K562 (cell line): ENCODE measurements around the gene PRKCG. TPM values are rescaled to one million over a fixed set of nuclear protein-coding genes. Genes with fewer than 3 reads are reported as not detected.

Experiments
- CBX3 ChIP-seq, 2 experiments: IDR thresholded peaks; 1 replicate in 1 of 2; 2 replicates in 1 of 2; pipeline ENCODE4 v1.6.1; 2012; ENCODE audit warnings: inconsistent platforms in 2 of 2, low read length in 2 of 2, borderline replicate concordance in 1 of 2, control low read depth in 1 of 2
- DDX20 ChIP-seq: fragments of 450-650 bp; IDR thresholded peaks from 2 replicates; pipeline ENCODE4 v1.6.1; 2016; ENCODE audit warnings: missing genetic modification characterization, low read depth, mild to moderate bottlenecking, missing compliant biosample characterization, moderate library complexity
- ESRRB ChIP-seq: fragments of 250-450 bp; sonication (Bioruptor Pico); IDR thresholded peaks from 2 replicates; pipeline ENCODE4 v1.5.0; 2020; ENCODE audit warnings: mild to moderate bottlenecking, moderate library complexity, borderline replicate concordance
- EWSR1 ChIP-seq: fragments of 450-650 bp; IDR thresholded peaks from 2 replicates; pipeline ENCODE4 v1.6.1; 2018; ENCODE audit warnings: borderline replicate concordance, mild to moderate bottlenecking, low read depth, moderate library complexity; ENCODE audit not compliant: partially characterized antibody
- KDM1A ChIP-seq, 2 experiments: fragments of 450-650 bp; IDR thresholded peaks; 2 replicates each; pipeline ENCODE4 v1.6.1; 2016; ENCODE audit warnings: mild to moderate bottlenecking in 2 of 2
- KDM2B ChIP-seq: fragments of 250-450 bp; sonication (Bioruptor Pico); IDR thresholded peaks from 2 replicates; pipeline ENCODE4 v1.8.0; 2021; ENCODE audit warnings: mild to moderate bottlenecking, moderate library complexity
- MCM3 ChIP-seq: fragments of 450-650 bp; IDR thresholded peaks from 2 replicates; pipeline ENCODE4 v1.6.1; 2016
- MCM7 ChIP-seq, 2 experiments: fragments of 450-650 bp; IDR thresholded peaks; 2 replicates each; pipeline ENCODE4 v1.6.1; 2016 to 2018
- MIER1 ChIP-seq: fragments of 450-650 bp; IDR thresholded peaks from 2 replicates; pipeline ENCODE4 v1.6.1; 2016; ENCODE audit warnings: antibody characterized with exemption, mild to moderate bottlenecking, low read depth
- NR1H2 ChIP-seq: sonication (generic); formaldehyde crosslinking; IDR thresholded peaks from 2 replicates; pipeline ENCODE4 v1.4.0; 2020; ENCODE audit warnings: mild to moderate bottlenecking, missing genetic modification reagents
- RB1 ChIP-seq: fragments of 450-650 bp; IDR thresholded peaks from 2 replicates; pipeline ENCODE4 v1.6.1; 2017; ENCODE audit warnings: low read depth, mild to moderate bottlenecking
- REST ChIP-seq, 2 experiments: fragments of 450-650 bp; formaldehyde crosslinking in 1 of 2; IDR thresholded peaks; 2 replicates each; pipeline versions ENCODE4 v1.4.0 to v1.6.1; 2014 to 2020; ENCODE audit warnings: mild to moderate bottlenecking in 2 of 2, borderline replicate concordance in 1 of 2, low read depth in 1 of 2
- SRF ChIP-seq, 2 experiments: fragments of 250-450, 450-650 bp in 1 of 2; sonication (Bioruptor Pico) in 1 of 2; sonication (generic) in 1 of 2; formaldehyde crosslinking; IDR thresholded peaks; 2 replicates each; pipeline versions ENCODE4 v1.5.0 to v1.5.1; 2020 to 2022; ENCODE audit warnings: mild to moderate bottlenecking in 1 of 2, missing genetic modification reagents in 1 of 2
- TAF9B ChIP-seq: fragments of 450-650 bp; IDR thresholded peaks from 2 replicates; pipeline ENCODE4 v1.6.1; 2018; ENCODE audit warnings: mild to moderate bottlenecking; ENCODE audit not compliant: partially characterized antibody
- TBP ChIP-seq: optimal IDR thresholded peaks from 2 replicates; pipeline ENCODE3; 2011; ENCODE audit warnings: low read depth, low read length, improper control_type of control experiment
- ZBTB2 ChIP-seq: fragments of 450-650 bp; IDR thresholded peaks from 2 replicates; pipeline ENCODE4 v1.6.1; 2016; ENCODE audit warnings: antibody characterized with exemption
- ZNF561 ChIP-seq: fragments of 450-650 bp; formaldehyde crosslinking; conservative IDR thresholded peaks from 2 replicates; pipeline ENCODE4 v1.4.0; 2020; ENCODE audit warnings: mild to moderate bottlenecking, moderate library complexity
- polyA plus RNA-seq, 8 experiments: library from polyadenylated mRNA; depleted of rRNA in 4 of 8; stranded (reverse) in 5 of 8; unstranded in 3 of 8; fragments of >200 nt; fragmentation: Nextera tagmentation in 2 of 8; fragmentation: Illumina TruSeq in 1 of 8; extraction: Ambion mirVana in 2 of 8; extraction: Trizol in 1 of 8; gene quantifications; 2 replicates each; pipeline versions ENCODE4 v1.2.1 to v1.2.3, GENCODE V29; 2011 to 2014; ENCODE audit warnings: inconsistent platforms in 1 of 8, missing spikeins in 1 of 8
- total RNA-seq, 7 experiments: library from RNA; depleted of rRNA in 6 of 7; stranded (reverse); fragments of >200 nt in 6 of 7; fragmentation: Illumina TruSeq in 2 of 7; extraction: Trizol in 2 of 7; gene quantifications; 2 replicates each; pipeline versions ENCODE4 v1.2.1 to v1.2.3, GENCODE V29; 2011 to 2021; ENCODE audit warnings: low replicate concordance in 1 of 7
- TF ChIP-seq, protein P1 (sequence below): fragments of 450-650 bp; IDR thresholded peaks from 2 replicates; pipeline ENCODE4 v1.7.1; 2018; ENCODE audit warnings: mild to moderate bottlenecking, low read depth; ENCODE audit not compliant: partially characterized antibody

The PRKCG gene
- total and polyA plus RNA-seq, 9 of the 15 experiments (the other 6 are each of a cell fraction or from before 2014, with no cell fraction given): not detected

- peak; percentile 99 for TF ChIP-seq REST (IDR thresholded peaks at IDR 0.05; ENCODE audit: borderline replicate concordance)
- peak; percentile 93 for TF ChIP-seq REST (CRISPR knock-in tag; IDR thresholded peaks at IDR 0.05; ENCODE audit: low read depth)
- no peak for TF ChIP-seq NR1H2
- TF ChIP-seq, protein P1, sequence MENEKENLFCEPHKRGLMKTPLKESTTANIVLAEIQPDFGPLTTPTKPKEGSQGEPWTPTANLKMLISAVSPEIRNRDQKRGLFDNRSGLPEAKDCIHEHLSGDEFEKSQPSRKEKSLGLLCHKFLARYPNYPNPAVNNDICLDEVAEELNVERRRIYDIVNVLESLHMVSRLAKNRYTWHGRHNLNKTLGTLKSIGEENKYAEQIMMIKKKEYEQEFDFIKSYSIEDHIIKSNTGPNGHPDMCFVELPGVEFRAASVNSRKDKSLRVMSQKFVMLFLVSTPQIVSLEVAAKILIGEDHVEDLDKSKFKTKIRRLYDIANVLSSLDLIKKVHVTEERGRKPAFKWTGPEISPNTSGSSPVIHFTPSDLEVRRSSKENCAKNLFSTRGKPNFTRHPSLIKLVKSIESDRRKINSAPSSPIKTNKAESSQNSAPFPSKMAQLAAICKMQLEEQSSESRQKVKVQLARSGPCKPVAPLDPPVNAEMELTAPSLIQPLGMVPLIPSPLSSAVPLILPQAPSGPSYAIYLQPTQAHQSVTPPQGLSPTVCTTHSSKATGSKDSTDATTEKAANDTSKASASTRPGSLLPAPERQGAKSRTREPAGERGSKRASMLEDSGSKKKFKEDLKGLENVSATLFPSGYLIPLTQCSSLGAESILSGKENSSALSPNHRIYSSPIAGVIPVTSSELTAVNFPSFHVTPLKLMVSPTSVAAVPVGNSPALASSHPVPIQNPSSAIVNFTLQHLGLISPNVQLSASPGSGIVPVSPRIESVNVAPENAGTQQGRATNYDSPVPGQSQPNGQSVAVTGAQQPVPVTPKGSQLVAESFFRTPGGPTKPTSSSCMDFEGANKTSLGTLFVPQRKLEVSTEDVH: no peak
- TF ChIP-seq CBX3 (IDR thresholded peaks at IDR 0.05; ENCODE audit: borderline replicate concordance in 1 of 2, low read length in 2 of 2): no peak
- no peak for TF ChIP-seq KDM2B (CRISPR knock-in tag)
- no peak for TF ChIP-seq SRF (CRISPR knock-in tag; IDR thresholded peaks at IDR 0.05)
- no peak for TF ChIP-seq KDM1A (IDR thresholded peaks at IDR 0.05)
- no peak for TF ChIP-seq TAF9B
- no peak for TF ChIP-seq TBP
- no peak for TF ChIP-seq DDX20 (tag)
- no peak for TF ChIP-seq ZNF561
- peak; percentile 98 for TF ChIP-seq MIER1
- no peak for TF ChIP-seq MCM7 (IDR thresholded peaks at IDR 0.05)
- no peak for TF ChIP-seq ZBTB2
- no peak for TF ChIP-seq MCM3
- TF ChIP-seq ESRRB: no peak
- TF ChIP-seq RB1: no peak
- TF ChIP-seq EWSR1: no peak
Measured at GRCh38 chr19:53927739-53928138, 45.7 kb downstream of the PRKCG start (continued).
